Measurements from ENCODE around the gene DMAC2. TPM values are rescaled to one million over a fixed set of nuclear protein-coding genes. Genes with fewer than 3 reads are reported as not detected.

DMAC2 gene
- total RNA-seq, 2 donors from 2014 or later = 52.9 to 71.5 TPM

DNA sequence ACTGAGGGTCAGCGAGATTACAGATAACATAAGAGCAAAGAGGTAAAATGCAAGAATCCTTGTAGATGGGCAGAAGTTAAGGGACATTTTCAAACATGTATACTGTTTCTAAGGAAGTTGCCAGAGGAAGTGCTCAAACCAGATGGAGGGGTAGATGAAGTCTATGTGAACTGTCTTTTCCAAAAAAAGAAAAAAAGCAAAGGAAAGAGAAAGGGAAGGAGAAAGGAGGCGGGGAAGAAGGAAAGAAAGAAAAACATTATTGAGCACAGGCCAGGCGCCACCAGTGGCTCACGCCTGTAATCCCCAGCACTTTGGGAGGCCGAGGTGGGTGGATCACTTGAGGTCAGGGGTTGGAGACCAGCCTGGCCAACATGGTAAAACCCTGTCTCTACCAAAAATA is 5.3 kb downstream of the DMAC2 start:
- Mint-ChIP-seq H3K9me3 (no peaks in the 10 kb centered on the region), H3K27ac (no peak overlapping the region), H3K4me3 (no peak overlapping the region), H3K27me3 (ENCODE audit: insufficient read depth) (no peaks in the 10 kb centered on the region), H3K4me1 (peaks cover 6% of the 10 kb centered on the region), H3K36me3 (ENCODE audit: low read depth) (peaks cover 37% of the 10 kb centered on the region)
- TF ChIP-seq CTCF (conservative IDR thresholded peaks at IDR 0.05) = no peak
- WGBS, 2 experiments (ENCODE audit: insufficient coverage in 1 of 2, insufficient read length in 1 of 2) = 93 to 100% methylated on average over 5 of the region's 5 CpGs
- H3K27ac ChIP-seq (ENCODE audit: low read depth, low read length) = no peak overlapping the region
- no peak for DNase-seq
- H3K9me3 ChIP-seq (ENCODE audit: control insufficient read depth, low read length) = no peaks in the 10 kb centered on the region
- no peaks in the 10 kb centered on the region for H3K4me1 ChIP-seq (ENCODE audit: control insufficient read depth, insufficient read depth, low read length)
- H3K9ac ChIP-seq (ENCODE audit: extremely low read depth, low read length, poor library complexity, severe bottlenecking) = no peak overlapping the region
- no peaks in the 10 kb centered on the region for H3K27me3 ChIP-seq (ENCODE audit: control insufficient read depth, insufficient read depth, low read length, poor library complexity, severe bottlenecking)
- peaks cover 35% of the 10 kb centered on the region for H3K36me3 ChIP-seq (ENCODE audit: control insufficient read depth, insufficient read depth, low read length)
- no peak overlapping the region for H3K4me3 ChIP-seq (ENCODE audit: low read length)

DNA sequence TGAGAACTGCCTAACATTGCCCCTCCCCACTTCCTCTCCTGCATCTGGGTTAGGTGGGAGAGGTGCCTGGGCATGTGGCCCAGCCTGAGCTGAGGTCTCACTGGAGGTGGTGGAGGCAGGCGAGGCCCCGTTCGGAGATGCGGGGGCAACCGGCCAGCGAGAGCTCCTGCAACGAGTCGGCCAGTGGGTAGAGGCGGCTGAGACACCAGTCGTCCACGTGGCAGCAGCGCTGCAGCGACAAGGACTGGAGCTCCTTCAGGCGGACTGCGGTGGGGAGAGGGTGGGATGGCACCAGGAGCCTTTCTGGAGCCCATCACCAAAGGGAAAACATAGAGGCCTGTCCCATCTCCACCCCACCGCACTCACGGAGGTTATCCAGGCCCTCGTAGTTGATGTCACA is 6.5 kb downstream of the DMAC2 start:
- no peak for TF ChIP-seq CTCF (conservative IDR thresholded peaks at IDR 0.05)
- H3K4me3 ChIP-seq (ENCODE audit: low read length) = no peak overlapping the region
- Mint-ChIP-seq H3K4me3 (no peak overlapping the region), H3K27me3 (ENCODE audit: insufficient read depth) (no peaks in the 10 kb centered on the region), H3K36me3 (ENCODE audit: low read depth) (peaks cover 36% of the 10 kb centered on the region), H3K27ac (no peak overlapping the region), H3K4me1 (peaks cover 9% of the 10 kb centered on the region), H3K9me3 (no peaks in the 10 kb centered on the region)
- H3K4me1 ChIP-seq (ENCODE audit: control insufficient read depth, insufficient read depth, low read length) = peaks cover 4% of the 10 kb centered on the region
- no peak overlapping the region for H3K27ac ChIP-seq (ENCODE audit: low read depth, low read length)
- H3K36me3 ChIP-seq (ENCODE audit: control insufficient read depth, insufficient read depth, low read length) = peaks cover 33% of the 10 kb centered on the region
- DNase-seq = no peak
- H3K27me3 ChIP-seq (ENCODE audit: control insufficient read depth, insufficient read depth, low read length, poor library complexity, severe bottlenecking) = no peaks in the 10 kb centered on the region
- H3K9ac ChIP-seq (ENCODE audit: extremely low read depth, low read length, poor library complexity, severe bottlenecking) = no peak overlapping the region
- 90 to 97% methylated on average over 11 to 18 of the region's 18 CpGs for WGBS, 2 experiments (ENCODE audit: insufficient coverage in 1 of 2, insufficient read length in 1 of 2)
- H3K9me3 ChIP-seq (ENCODE audit: control insufficient read depth, low read length) = no peaks in the 10 kb centered on the region

DNA sequence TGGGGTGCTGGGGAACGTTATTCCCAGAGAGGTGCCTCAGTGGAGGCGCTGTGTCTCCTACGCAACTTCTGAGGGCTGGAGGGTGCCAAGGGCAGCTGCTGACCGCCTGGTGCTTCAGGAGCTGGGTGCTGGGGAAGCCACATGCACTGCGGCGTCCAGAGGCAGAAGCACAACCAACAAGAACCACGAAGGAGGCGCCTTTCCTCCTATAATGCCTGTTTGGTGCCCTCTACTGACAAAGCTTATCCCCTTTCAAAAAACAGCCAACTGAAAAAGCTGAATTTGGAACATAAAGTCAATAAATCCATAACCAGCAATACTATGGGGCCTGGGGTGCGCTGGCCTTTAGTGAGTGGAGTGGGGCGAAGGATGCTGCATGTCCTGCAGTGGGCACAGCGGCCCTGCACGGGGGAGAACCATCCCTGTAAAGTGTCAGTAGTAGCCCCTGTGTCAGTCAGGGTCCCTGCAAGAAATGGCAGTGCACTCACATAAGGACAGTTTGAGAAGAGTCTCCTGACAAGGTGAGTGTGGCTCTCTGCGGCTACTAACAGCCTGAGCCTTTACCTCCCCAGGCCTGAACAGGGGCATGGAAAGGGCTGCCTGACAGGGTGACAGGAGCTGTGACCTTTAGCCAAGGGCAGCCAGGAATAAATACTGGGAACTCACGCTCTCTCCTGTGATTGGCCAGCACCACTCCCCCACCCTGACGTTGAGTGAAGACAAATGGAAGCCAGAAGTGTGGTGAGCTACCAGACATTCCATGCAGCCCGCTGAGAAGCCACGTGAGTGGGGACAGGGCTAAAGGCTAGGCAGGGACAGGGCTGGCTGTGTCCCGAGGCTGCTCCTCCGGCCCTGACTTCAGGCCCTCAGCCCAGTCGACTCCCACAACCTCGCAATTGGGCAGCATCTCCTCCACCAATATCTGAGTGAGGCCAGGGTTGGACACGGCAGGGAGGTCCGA is 8.0 kb downstream of the DMAC2 start:
- H3K36me3 Mint-ChIP-seq (ENCODE audit: low read depth) = peaks cover 27% of the 10 kb centered on the region
- Histone ChIP-seq H3K4me1 (ENCODE audit: control insufficient read depth, insufficient read depth, low read length) (peaks cover 4% of the 10 kb centered on the region), H3K36me3 (ENCODE audit: control insufficient read depth, insufficient read depth, low read length) (peaks cover 28% of the 10 kb centered on the region), H3K27ac (ENCODE audit: low read depth, low read length) (no peak overlapping the region), H3K9me3 (ENCODE audit: control insufficient read depth, low read length) (no peaks in the 10 kb centered on the region), H3K9ac (ENCODE audit: extremely low read depth, low read length, poor library complexity, severe bottlenecking) (no peak overlapping the region), H3K27me3 (ENCODE audit: control insufficient read depth, insufficient read depth, low read length, poor library complexity, severe bottlenecking) (no peaks in the 10 kb centered on the region), H3K4me3 (ENCODE audit: low read length) (no peak overlapping the region)
- 88 to 91% methylated on average over 16 to 23 of the region's 23 CpGs for WGBS, 2 experiments (ENCODE audit: insufficient coverage in 1 of 2, insufficient read length in 1 of 2)
- no peak overlapping the region for H3K27ac Mint-ChIP-seq
- peaks cover 16% of the 10 kb centered on the region for H3K4me1 Mint-ChIP-seq
- TF ChIP-seq CTCF (conservative IDR thresholded peaks at IDR 0.05) = peak; percentile 70
- H3K4me3 Mint-ChIP-seq = no peak overlapping the region
- H3K9me3 Mint-ChIP-seq = no peaks in the 10 kb centered on the region
- peak; percentile 73 for DNase-seq
- no peaks in the 10 kb centered on the region for H3K27me3 Mint-ChIP-seq (ENCODE audit: insufficient read depth)
